Stomach smooth muscle (tissue), 2 donors: ENCODE data around the gene GMPR2.

Experiments used
- H3K27ac ChIP-seq: one replicate; pipeline ENCODE4 v1.7.0; 2013; ENCODE audit warnings: mild to moderate bottlenecking, low read length, inconsistent platforms
- H3K27me3 ChIP-seq, 2 donors: one replicate each; pipeline ENCODE4 v1.7.0; 2013; ENCODE audit warnings: low read length in 2 of 2; ENCODE audit not compliant: insufficient read depth in 2 of 2, control insufficient read depth in 1 of 2
- H3K36me3 ChIP-seq, 2 donors: one replicate each; pipeline ENCODE4 v1.7.0; 2013; ENCODE audit warnings: low read length in 2 of 2; ENCODE audit not compliant: control insufficient read depth in 2 of 2, insufficient read depth in 2 of 2
- H3K4me1 ChIP-seq: one replicate; pipeline ENCODE4 v1.7.0; 2013; ENCODE audit warnings: low read length; ENCODE audit not compliant: control insufficient read depth, insufficient read depth
- H3K4me3 ChIP-seq, 2 donors: one replicate each; pipeline ENCODE4 v1.7.0; 2013; ENCODE audit warnings: low read length in 2 of 2
- H3K9ac ChIP-seq, 2 donors: one replicate each; pipeline ENCODE4 v1.7.0; 2013; ENCODE audit warnings: low read length in 2 of 2, mild to moderate bottlenecking in 1 of 2
- H3K9me3 ChIP-seq, 2 donors: one replicate each; pipeline ENCODE4 v1.7.0; 2013; ENCODE audit warnings: low read length in 2 of 2; ENCODE audit not compliant: control insufficient read depth in 2 of 2
- donor health status: healthy.
- donor health status: Pancreatic carcinoma.

The GMPR2 gene

GRCh38 chr14:24261256-24261968, 28.7 kb downstream of the GMPR2 start:
- no peaks in the 10 kb centered on the region for H3K4me1 ChIP-seq
- no peak overlapping the region for H3K27ac ChIP-seq
- no peaks in the 10 kb centered on the region for H3K9me3 ChIP-seq
- peaks cover 0 to 8% of the 10 kb centered on the region in 2 donors for H3K36me3 ChIP-seq
- H3K9ac ChIP-seq, result no peak overlapping the region
- no peaks in the 10 kb centered on the region for H3K27me3 ChIP-seq
- H3K4me3 ChIP-seq, result no peak overlapping the region

GRCh38 chr14:24261969-24262327, 29.2 kb downstream of the GMPR2 start:
- H3K4me1 ChIP-seq, result no peaks in the 10 kb centered on the region
- H3K27me3 ChIP-seq, result no peaks in the 10 kb centered on the region
- H3K36me3 ChIP-seq, result peaks cover 0 to 11% of the 10 kb centered on the region in 2 donors
- H3K9me3 ChIP-seq, result no peaks in the 10 kb centered on the region
- H3K9ac ChIP-seq, result no peak overlapping the region
- no peak overlapping the region for H3K4me3 ChIP-seq
- no peak overlapping the region for H3K27ac ChIP-seq

- no peak within 1 kb of the TSS for H3K4me3 ChIP-seq
- H3K36me3 ChIP-seq, result peaks cover 4 to 14% of the 10 kb centered on the region in 2 donors
- no peak within 1 kb of the TSS for H3K27ac ChIP-seq
- no peaks in the 10 kb centered on the region for H3K27me3 ChIP-seq
- H3K4me1 ChIP-seq, result no peaks in the 10 kb centered on the region
- H3K9me3 ChIP-seq, result no peaks in the 10 kb centered on the region
- no peak within 1 kb of the TSS for H3K9ac ChIP-seq
Observed at GRCh38 chr14:24262821-24263733, 30.3 kb downstream of the GMPR2 start, which contains the start of gene TGM1. TGM1 (minus strand) TSS chr14:24263177; CDS start chr14:24262352, 825 bp downstream.

- H3K9ac ChIP-seq, result no peak overlapping the region
- H3K36me3 ChIP-seq, result peaks cover 4 to 16% of the 10 kb centered on the region in 2 donors
- H3K4me1 ChIP-seq, result no peaks in the 10 kb centered on the region
- no peak overlapping the region for H3K27ac ChIP-seq
- H3K27me3 ChIP-seq, result no peaks in the 10 kb centered on the region
- no peaks in the 10 kb centered on the region for H3K9me3 ChIP-seq
- H3K4me3 ChIP-seq, result no peak overlapping the region
Observed at GRCh38 chr14:24263848-24264247, 31.1 kb downstream of the GMPR2 start.

GRCh38 chr14:24264298-24264697, 31.6 kb downstream of the GMPR2 start:
- no peaks in the 10 kb centered on the region for H3K27me3 ChIP-seq
- no peak overlapping the region for H3K9ac ChIP-seq
- H3K4me1 ChIP-seq, result no peaks in the 10 kb centered on the region
- no peaks in the 10 kb centered on the region for H3K9me3 ChIP-seq
- H3K27ac ChIP-seq, result no peak overlapping the region
- peaks cover 4 to 17% of the 10 kb centered on the region in 2 donors for H3K36me3 ChIP-seq
- H3K4me3 ChIP-seq, result no peak overlapping the region

- Histone ChIP-seq H3K9me3 (no peaks in the 10 kb centered on the region), H3K4me3 (no peak overlapping the region), H3K36me3 (peaks cover 4 to 17% of the 10 kb centered on the region in 2 donors), H3K27ac (no peak overlapping the region), H3K9ac (no peak overlapping the region), H3K4me1 (peaks cover 5% of the 10 kb centered on the region), H3K27me3 (no peaks in the 10 kb centered on the region)
Observed at GRCh38 chr14:24266344-24267244, 33.9 kb downstream of the GMPR2 start.

- no peak overlapping the region for H3K4me3 ChIP-seq
- H3K9me3 ChIP-seq, result no peaks in the 10 kb centered on the region
- H3K27me3 ChIP-seq, result no peaks in the 10 kb centered on the region
- no peak overlapping the region for H3K9ac ChIP-seq
- peaks cover 4 to 17% of the 10 kb centered on the region in 2 donors for H3K36me3 ChIP-seq
- peaks cover 9% of the 10 kb centered on the region for H3K4me1 ChIP-seq
- no peak overlapping the region for H3K27ac ChIP-seq
Observed at GRCh38 chr14:24267516-24267915, 34.8 kb downstream of the GMPR2 start.

- Histone ChIP-seq H3K9ac (no peak overlapping the region), H3K9me3 (no peaks in the 10 kb centered on the region), H3K27me3 (no peaks in the 10 kb centered on the region), H3K36me3 (peaks cover 4 to 17% of the 10 kb centered on the region in 2 donors), H3K4me3 (no peak overlapping the region), H3K4me1 (peaks cover 9% of the 10 kb centered on the region), H3K27ac (no peak overlapping the region)
Observed at GRCh38 chr14:24268225-24268624, 35.5 kb downstream of the GMPR2 start.

- Histone ChIP-seq H3K4me1 (peaks cover 9% of the 10 kb centered on the region), H3K9me3 (no peaks in the 10 kb centered on the region), H3K27me3 (no peaks in the 10 kb centered on the region), H3K36me3 (peaks cover 4 to 17% of the 10 kb centered on the region in 2 donors), H3K4me3 (no peak overlapping the region), H3K9ac (no peak overlapping the region), H3K27ac (no peak overlapping the region)
Observed at GRCh38 chr14:24269368-24269767, 36.6 kb downstream of the GMPR2 start.

GRCh38 chr14:24269910-24270536, 37.3 kb downstream of the GMPR2 start:
- no peak overlapping the region for H3K27ac ChIP-seq
- H3K9me3 ChIP-seq, result no peaks in the 10 kb centered on the region
- H3K36me3 ChIP-seq, result peaks cover 4 to 17% of the 10 kb centered on the region in 2 donors
- H3K9ac ChIP-seq, result no peak overlapping the region
- H3K4me3 ChIP-seq, result no peak overlapping the region
- no peaks in the 10 kb centered on the region for H3K27me3 ChIP-seq
- H3K4me1 ChIP-seq, result peaks cover 9% of the 10 kb centered on the region
